Ramos (cell line): Measurements from ENCODE around the gene CAV2.
"Not testable (repeated sequence)": the region's sequence is repeated elsewhere in the genome, so short reads cannot be mapped to it uniquely, and the experiment has no call there.

Experiments used
- in situ Hi-C: fragments of 300-500 bp; cut with MboI; formaldehyde crosslinking; loops from one replicate; pipeline ENCODE4 v1.14.3; 2022; ENCODE audit warnings: low sequenced_read_pairs; ENCODE audit not compliant: unreplicated experiment

Gene CAV2

GRCh38 chr7:116499168-116500077, at the start of gene CAV2:
CAV2 (plus strand) TSS chr7:116499738; CDS start chr7:116499782, 44 bp downstream.
- in situ Hi-C loops, result no loop called here

- in situ Hi-C loops, result no loop called here
These were observed 49.6 kb upstream of the CAV2 start for GRCh38 chr7:116449950-116450349.

DNA sequence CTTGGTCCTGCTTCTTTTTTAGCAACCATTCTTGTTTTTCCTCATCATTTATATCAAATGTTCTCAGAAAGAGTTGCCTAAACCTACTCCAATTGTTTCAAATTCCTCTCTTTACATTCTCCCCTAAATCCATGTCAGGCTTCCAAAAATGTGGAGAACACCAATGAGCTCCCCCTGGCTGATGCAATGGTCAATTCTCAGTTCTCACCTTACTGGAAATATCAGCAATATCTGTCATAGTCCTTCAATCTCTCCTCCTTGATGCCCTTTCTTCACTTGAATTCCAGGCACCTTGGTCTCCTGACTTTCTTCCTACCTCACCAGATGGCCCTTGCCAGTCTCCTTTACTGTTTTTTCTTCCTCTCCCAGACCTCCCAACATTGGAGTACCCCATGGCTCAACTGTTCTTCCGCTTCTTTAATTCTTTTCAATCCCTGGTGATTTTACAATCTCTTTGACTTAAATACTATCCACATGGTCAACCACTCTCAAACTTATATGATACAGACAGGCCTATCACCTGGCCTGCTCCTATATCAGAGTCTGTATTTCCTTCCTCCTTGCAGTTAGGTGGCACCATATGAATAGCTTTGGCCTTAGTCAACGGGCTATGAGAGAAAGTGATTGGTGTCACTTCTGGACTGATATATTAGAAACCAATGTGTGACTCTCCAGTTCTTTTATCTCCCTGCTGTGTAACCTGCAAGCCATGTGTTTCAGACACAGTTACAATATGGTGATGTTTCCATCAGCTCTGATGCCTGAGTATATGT, 47.4 kb upstream of the CAV2 start:
- in situ Hi-C loops, result no loop called here

DNA sequence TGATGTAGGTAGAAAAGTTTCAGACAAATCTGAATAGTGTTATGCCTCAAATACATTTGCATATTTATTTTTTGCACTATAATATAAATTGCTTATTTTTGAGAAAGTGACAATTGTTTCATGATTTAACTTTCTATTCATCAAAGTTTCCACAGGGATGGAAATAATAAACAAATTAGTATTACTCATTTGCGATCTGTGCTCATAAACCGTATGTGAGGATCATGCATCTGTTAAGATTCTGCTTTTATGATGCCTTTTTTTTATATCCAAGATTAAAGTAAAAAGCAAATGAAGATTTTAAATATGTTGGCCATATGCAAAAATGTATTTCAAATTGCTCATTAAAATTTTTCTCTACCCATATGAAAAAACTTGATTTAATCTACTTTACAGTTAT, 45.2 kb upstream of the CAV2 start:
- in situ Hi-C loops, result no loop called here

DNA sequence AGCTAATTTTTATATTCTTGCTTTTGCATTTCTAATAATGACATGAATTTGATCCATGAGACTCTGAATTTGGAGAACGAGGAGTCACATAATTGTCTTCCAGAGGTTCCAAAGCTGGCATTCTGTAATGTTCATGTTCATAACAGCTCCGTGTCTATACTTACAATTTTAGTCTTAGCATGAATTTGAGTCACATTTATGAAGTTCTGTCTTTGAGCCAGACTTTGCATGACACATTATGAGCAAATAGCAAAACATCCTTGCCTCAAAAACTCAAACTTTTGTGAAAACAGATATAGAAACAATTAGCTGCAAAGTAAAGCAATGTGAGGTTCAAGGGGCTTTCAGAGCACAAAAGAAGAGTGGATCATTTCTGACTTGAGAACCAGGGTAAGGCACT, 44.5 kb upstream of the CAV2 start:
- in situ Hi-C loops, result no loop called here

DNA sequence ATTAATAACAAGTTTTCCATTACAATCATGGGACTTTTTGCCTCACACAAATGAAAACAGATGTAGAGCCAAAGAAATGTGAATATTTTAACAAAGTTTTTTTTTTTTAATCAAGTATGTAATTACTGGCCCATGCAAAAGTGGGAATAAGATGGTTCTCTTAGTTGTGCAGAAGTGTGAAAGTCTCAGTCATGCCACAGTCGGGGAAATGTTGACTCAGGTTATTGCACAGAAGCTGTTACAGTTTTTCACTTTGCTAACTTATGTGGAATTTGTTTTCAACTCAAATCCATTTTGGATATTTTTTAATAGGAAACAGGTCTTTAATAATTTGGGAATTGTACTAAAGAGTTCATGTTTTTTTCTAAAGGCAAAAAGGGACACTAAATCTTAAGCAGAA, 44.0 kb upstream of the CAV2 start:
- in situ Hi-C loops, result no loop called here

DNA sequence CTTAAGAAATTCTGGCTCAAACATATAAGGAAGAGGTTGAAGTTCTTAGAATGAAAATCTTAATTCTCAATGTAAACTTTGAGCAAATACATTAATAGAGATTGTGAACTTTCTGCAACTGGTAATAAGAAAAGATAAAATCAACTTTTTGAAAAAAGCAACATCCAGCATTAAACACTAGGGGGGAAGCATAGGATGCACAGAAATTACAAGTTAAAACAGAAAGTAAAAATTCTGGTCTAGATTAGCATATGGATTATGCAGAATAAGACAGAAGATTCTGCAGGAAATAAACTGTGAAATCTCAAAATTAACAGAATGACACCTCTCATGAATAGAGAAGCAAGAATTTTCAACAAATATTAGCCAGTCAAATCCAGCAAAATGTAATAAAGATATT, 38.0 kb upstream of the CAV2 start:
- in situ Hi-C loops, result no loop called here

DNA sequence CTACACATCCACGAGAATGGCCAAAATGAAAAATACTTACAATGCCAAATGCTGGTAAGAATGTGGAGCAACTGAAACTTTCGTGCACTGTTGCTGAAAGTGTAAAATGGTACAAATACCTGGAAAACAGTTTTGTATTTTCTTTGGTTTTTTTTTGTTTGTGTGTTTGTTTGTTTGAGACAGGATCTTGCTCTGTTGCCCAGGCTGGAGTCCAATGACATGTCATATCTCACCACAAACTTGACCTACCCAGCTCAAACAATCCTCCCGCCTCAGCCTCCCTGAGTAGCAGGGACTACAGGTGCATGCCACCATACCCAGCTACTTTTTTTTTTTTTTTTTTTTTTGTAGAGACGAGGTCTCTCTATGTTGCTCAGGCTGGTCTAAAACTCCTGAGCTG, 35.6 kb upstream of the CAV2 start:
- in situ Hi-C loops, result no loop called here

DNA sequence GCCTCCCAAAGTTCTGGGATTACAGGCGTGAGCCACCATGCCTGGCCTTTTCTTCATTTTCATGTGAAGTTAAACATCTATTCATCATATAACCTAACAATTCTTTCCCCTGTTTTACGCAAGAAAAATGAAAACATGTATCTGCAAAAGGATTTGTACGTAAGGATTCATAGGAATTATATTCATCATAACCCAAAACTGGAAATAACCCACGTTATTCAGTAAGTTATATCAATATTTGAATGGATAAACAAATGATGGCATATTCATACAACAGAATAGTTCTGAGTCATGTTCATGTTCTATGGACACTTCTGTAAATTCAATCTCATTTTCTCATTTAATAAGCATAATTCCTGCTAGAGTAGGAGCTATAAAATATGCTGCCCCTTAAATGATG, 35.2 kb upstream of the CAV2 start:
- in situ Hi-C loops, result no loop called here

GRCh38 chr7:116465125-116465524, 34.4 kb upstream of the CAV2 start:
- in situ Hi-C loops, result no loop called here

DNA sequence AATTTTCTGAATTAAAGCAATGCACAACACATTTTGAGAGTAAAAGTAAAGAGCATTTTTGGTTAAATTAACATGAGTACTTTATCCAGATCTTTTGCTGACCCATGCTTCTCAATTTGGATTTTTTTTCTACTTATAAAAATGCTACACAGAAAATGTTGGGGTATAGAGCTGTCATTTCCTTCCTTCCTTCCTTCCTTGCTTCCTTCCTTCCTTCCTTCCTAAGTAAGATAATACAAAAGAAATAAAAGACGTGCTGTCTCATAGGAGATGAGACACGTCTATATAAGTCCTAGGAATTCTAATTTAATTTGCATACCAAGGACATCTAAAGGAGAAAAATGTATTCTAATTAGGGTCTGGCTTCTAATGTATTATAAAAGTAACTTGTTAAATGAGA, 31.0 kb upstream of the CAV2 start:
- in situ Hi-C loops, result no loop called here

GRCh38 chr7:116477625-116478024, 21.9 kb upstream of the CAV2 start:
- in situ Hi-C loops, result no loop called here

- in situ Hi-C loops, result no loop called here
These were observed 20.7 kb upstream of the CAV2 start for GRCh38 chr7:116478834-116479233.

- in situ Hi-C loops, result no loop called here
These were observed 16.1 kb upstream of the CAV2 start for GRCh38 chr7:116483271-116483942.

- in situ Hi-C loops, result not testable (repeated sequence)
These were observed 15.1 kb upstream of the CAV2 start for GRCh38 chr7:116484389-116484788.

DNA sequence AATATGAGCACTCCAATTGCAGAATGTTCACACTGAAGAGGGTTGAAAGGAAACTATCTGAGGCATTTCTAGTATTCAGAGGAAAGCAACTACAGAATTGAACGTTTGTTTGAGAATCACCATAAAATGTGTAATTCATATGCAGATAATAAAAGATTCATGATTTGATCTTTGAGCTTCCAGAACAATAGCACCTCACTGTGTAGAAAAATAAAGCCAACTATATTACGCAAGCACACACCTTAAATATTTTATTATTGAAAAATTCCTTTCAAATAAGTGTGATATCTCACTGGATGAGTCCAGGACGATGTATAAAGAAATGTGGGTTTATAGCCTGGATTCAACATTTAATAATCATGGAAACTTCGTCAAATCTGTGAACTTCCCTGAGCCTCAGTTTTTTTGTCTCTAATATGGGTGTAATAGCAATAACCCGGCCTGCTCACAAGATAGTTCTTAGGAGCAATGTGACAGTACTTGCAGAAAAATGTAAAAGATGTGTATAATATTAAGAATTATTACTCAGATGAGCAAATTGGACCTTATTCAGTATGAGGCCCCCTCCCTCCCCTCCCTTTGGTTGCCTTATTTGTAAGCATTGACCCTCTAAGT, 11.5 kb upstream of the CAV2 start:
- in situ Hi-C loops, result no loop called here

GRCh38 chr7:116490351-116490750, 9.2 kb upstream of the CAV2 start:
- in situ Hi-C loops, result no loop called here

- in situ Hi-C loops, result no loop called here
These were observed 7.5 kb upstream of the CAV2 start for GRCh38 chr7:116491887-116492653.

GRCh38 chr7:116492654-116493109, 6.9 kb upstream of the CAV2 start:
- in situ Hi-C loops, result no loop called here

- in situ Hi-C loops, result no loop called here
These were observed 6.1 kb upstream of the CAV2 start for GRCh38 chr7:116493449-116493848.
